PC-9 (cell line): ENCODE measurements around the gene ADAR.

Experiments
- CTCF ChIP-seq: fragments of 200-600 bp; sonication (generic); conservative IDR thresholded peaks from 2 replicates; pipeline ENCODE4 v1.6.1; 2017; ENCODE audit warnings: mixed run types, antibody characterized with exemption, mild to moderate bottlenecking, moderate library complexity
- EZH2 ChIP-seq: fragments of 200-600 bp; sonication (generic); IDR thresholded peaks from 2 replicates; pipeline ENCODE4 v1.8.0; 2017; ENCODE audit warnings: antibody characterized with exemption, low read depth

- TF ChIP-seq CTCF (no peak), EZH2 (no peak)
Measured at GRCh38 chr1:154568157-154568815, 39.7 kb downstream of the ADAR start.
